Loucy (cell line): ENCODE data around the gene GPLD1.

Experiments
- H2AFZ ChIP-seq: fragments of 200-600 bp; sonication (generic); 2 replicates; pipeline ENCODE4 v1.6.0; 2016; ENCODE audit warnings: antibody characterized with exemption, mild to moderate bottlenecking, low read length, moderate library complexity
- H3F3A ChIP-seq: fragments of 200-600 bp; 2 replicates; pipeline ENCODE4 v1.6.0; 2016; ENCODE audit warnings: antibody characterized with exemption, low read depth, mild to moderate bottlenecking
- H3K27me3 ChIP-seq: fragments of 200-600 bp; sonication (generic); 2 replicates; pipeline ENCODE4 v1.6.1; 2014; ENCODE audit warnings: low read length, mild to moderate bottlenecking; ENCODE audit not compliant: insufficient read depth, poor library complexity, severe bottlenecking
- H3K36me3 ChIP-seq: fragments of 200-600 bp; sonication (generic); 2 replicates; pipeline ENCODE4 v1.6.1; 2016; ENCODE audit warnings: low read length; ENCODE audit not compliant: insufficient read depth
- H3K4me1 ChIP-seq: fragments of 200-600 bp; sonication (generic); 2 replicates; pipeline ENCODE4 v1.5.1; 2014; ENCODE audit warnings: low read length, mild to moderate bottlenecking; ENCODE audit not compliant: insufficient read depth, poor library complexity, severe bottlenecking
- H3K4me2 ChIP-seq: fragments of 200-600 bp; sonication (generic); 2 replicates; pipeline ENCODE4 v1.6.0; 2014; ENCODE audit warnings: antibody characterized with exemption, low read length, low read depth, mild to moderate bottlenecking; ENCODE audit not compliant: poor library complexity, severe bottlenecking
- H3K4me3 ChIP-seq: fragments of 200-600 bp; sonication (generic); 2 replicates; pipeline ENCODE4 v1.5.1; 2014; ENCODE audit warnings: low read length, mild to moderate bottlenecking, mixed read lengths; ENCODE audit not compliant: poor library complexity, severe bottlenecking
- H3K79me2 ChIP-seq: fragments of 200-600 bp; sonication (generic); 2 replicates; pipeline ENCODE4 v1.6.1; 2014; ENCODE audit warnings: low read length; ENCODE audit not compliant: insufficient read depth
- H3K9ac ChIP-seq: fragments of 200-600 bp; sonication (generic); 2 replicates; pipeline ENCODE4 v1.6.0; 2014; ENCODE audit warnings: mild to moderate bottlenecking, low read depth, low read length, moderate library complexity; ENCODE audit not compliant: poor library complexity, severe bottlenecking
- H3K9me2 ChIP-seq: fragments of 200-600 bp; sonication (generic); replicated peaks from 2 replicates; pipeline ENCODE4 v1.6.1; 2016; ENCODE audit warnings: low read depth, low read length, mixed read lengths
- H3K9me3 ChIP-seq: fragments of 200-600 bp; sonication (generic); 2 replicates; pipeline ENCODE4 v1.6.1; 2014; ENCODE audit warnings: mild to moderate bottlenecking, antibody characterized with exemption, low read length, low read depth; ENCODE audit not compliant: insufficient read depth
- H4K20me1 ChIP-seq: fragments of 200-600 bp; sonication (generic); 2 replicates; pipeline ENCODE4 v1.6.0; 2014; ENCODE audit warnings: antibody characterized with exemption, low read length, mild to moderate bottlenecking; ENCODE audit not compliant: insufficient read depth, poor library complexity, severe bottlenecking
- EZH2phosphoT487 ChIP-seq: fragments of 200-600 bp; IDR thresholded peaks from 2 replicates; pipeline ENCODE4 v1.6.1; 2018; ENCODE audit warnings: antibody characterized with exemption, mild to moderate bottlenecking, moderate library complexity, borderline replicate concordance
- TF ChIP-seq, protein P1 (sequence below): fragments of 200-600 bp; sonication (generic); conservative IDR thresholded peaks from 2 replicates; pipeline ENCODE4 v1.5.1; 2014; ENCODE audit warnings: mild to moderate bottlenecking, antibody characterized with exemption, low read length

GPLD1 gene

DNA sequence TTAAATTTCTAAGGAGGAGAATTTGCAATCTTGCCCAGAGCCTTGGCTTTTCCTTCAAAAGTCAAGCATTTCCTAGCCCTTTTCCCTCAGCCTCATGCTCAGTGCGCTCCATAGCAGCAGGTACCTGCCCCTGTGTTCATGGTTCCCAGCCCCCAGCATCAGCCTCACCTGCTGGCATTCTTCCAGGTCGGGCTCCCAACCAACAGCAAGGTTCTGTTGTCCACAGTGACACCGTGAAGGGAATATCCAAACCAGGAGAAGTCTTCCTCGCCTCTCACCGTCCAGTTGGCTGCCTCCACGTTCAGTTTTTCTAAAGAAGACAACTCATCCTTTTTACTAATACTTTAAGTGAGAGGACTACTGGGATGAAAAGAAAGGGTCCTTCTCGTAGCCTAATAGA lies 42.7 kb downstream of the GPLD1 start:
- no peak for TF ChIP-seq EZH2phosphoT487
- TF ChIP-seq, protein P1, sequence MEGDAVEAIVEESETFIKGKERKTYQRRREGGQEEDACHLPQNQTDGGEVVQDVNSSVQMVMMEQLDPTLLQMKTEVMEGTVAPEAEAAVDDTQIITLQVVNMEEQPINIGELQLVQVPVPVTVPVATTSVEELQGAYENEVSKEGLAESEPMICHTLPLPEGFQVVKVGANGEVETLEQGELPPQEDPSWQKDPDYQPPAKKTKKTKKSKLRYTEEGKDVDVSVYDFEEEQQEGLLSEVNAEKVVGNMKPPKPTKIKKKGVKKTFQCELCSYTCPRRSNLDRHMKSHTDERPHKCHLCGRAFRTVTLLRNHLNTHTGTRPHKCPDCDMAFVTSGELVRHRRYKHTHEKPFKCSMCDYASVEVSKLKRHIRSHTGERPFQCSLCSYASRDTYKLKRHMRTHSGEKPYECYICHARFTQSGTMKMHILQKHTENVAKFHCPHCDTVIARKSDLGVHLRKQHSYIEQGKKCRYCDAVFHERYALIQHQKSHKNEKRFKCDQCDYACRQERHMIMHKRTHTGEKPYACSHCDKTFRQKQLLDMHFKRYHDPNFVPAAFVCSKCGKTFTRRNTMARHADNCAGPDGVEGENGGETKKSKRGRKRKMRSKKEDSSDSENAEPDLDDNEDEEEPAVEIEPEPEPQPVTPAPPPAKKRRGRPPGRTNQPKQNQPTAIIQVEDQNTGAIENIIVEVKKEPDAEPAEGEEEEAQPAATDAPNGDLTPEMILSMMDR, result no peak
- no peak overlapping the region for H3K4me3 ChIP-seq
- no peaks in the 10 kb centered on the region for H3K9me3 ChIP-seq
- no peaks in the 10 kb centered on the region for H3F3A ChIP-seq
- H4K20me1 ChIP-seq, result no peaks in the 10 kb centered on the region
- H2AFZ ChIP-seq, result no peak overlapping the region
- H3K4me1 ChIP-seq, result peaks cover under 1% of the 10 kb centered on the region
- no peak overlapping the region for H3K4me2 ChIP-seq
- H3K9me2 ChIP-seq, result no peaks in the 10 kb centered on the region
- H3K27me3 ChIP-seq, result no peaks in the 10 kb centered on the region
- no peaks in the 10 kb centered on the region for H3K36me3 ChIP-seq
- H3K9ac ChIP-seq, result no peak overlapping the region
- no peaks in the 10 kb centered on the region for H3K79me2 ChIP-seq

DNA sequence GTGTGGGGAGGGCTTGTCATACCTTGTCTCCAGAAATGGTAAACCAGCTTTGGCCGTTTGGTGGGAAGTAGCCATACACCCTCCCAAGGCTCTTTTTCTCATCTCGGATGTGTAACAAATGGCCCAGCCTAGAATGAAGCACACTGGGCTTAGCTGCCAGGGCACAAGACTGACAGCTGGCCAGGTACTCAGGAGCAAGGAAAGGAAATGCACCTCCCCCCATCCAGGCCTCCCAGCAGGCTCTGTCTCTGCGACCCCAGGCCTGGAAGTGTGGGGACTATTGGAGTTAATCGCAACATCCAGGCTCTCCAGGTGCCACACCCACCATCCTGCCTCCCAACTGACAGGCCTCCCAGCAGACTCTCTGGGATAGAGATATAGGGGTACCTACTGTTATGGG lies 43.7 kb downstream of the GPLD1 start:
- Histone ChIP-seq H2AFZ (no peak overlapping the region), H3K9me3 (no peaks in the 10 kb centered on the region), H3K4me1 (no peaks in the 10 kb centered on the region), H3K9me2 (no peaks in the 10 kb centered on the region), H3K36me3 (no peaks in the 10 kb centered on the region), H3K79me2 (no peaks in the 10 kb centered on the region), H3K27me3 (no peaks in the 10 kb centered on the region), H4K20me1 (no peaks in the 10 kb centered on the region), H3F3A (no peaks in the 10 kb centered on the region), H3K9ac (no peak overlapping the region), H3K4me3 (no peak overlapping the region), H3K4me2 (no peak overlapping the region)
- TF ChIP-seq, protein P1, result no peak

DNA sequence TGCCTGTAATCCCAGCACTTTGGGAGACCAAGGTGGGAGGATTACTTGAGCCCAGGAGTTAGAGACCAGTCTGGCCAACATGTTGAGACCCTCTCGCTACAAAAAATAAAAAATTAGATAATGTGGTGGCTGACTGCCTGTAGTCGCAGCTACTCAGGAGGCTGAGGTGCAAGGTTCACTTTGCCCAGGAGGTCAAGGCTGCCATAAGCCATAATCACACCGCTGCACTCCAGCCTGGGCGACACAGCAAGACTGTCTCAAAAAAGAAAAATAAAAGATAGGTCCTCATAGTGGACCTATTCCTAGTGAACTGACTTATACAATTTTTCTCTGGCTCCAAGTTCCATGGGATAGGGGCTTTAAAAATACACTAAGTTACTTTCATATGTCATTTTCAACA lies 44.8 kb downstream of the GPLD1 start:
- no peak overlapping the region for H2AFZ ChIP-seq
- H3K79me2 ChIP-seq, result no peaks in the 10 kb centered on the region
- no peak overlapping the region for H3K4me2 ChIP-seq
- no peaks in the 10 kb centered on the region for H3K4me1 ChIP-seq
- H3K9me3 ChIP-seq, result no peaks in the 10 kb centered on the region
- no peak overlapping the region for H3K9ac ChIP-seq
- no peaks in the 10 kb centered on the region for H3K27me3 ChIP-seq
- H4K20me1 ChIP-seq, result no peaks in the 10 kb centered on the region
- H3K36me3 ChIP-seq, result no peaks in the 10 kb centered on the region
- TF ChIP-seq, protein P1, result no peak
- no peak for TF ChIP-seq EZH2phosphoT487
- H3F3A ChIP-seq, result no peaks in the 10 kb centered on the region
- H3K9me2 ChIP-seq, result no peaks in the 10 kb centered on the region
- H3K4me3 ChIP-seq, result no peak overlapping the region
